ENCODE data around the gene NUDT1. TPM values are rescaled to one million over a fixed set of nuclear protein-coding genes. Genes with fewer than 3 reads are reported as not detected.

Gene NUDT1
- 16.2 and 33.0 TPM in 2 replicates for total RNA-seq
- polyA plus RNA-seq = 33.8 and 37.5 TPM in 2 replicates

- Histone ChIP-seq H3K9me3 (ENCODE audit: low read depth) (no peaks in the 10 kb centered on the region), H3K4me1 (ENCODE audit: low read depth) (peaks cover 4% of the 10 kb centered on the region), H3K27ac (peak within 1 kb of the TSS; percentile 73), H3K27me3 (no peaks in the 10 kb centered on the region), H3K36me3 (peaks cover 12% of the 10 kb centered on the region), H3K4me3 (peak within 1 kb of the TSS; percentile 83)
- DNase-seq (ENCODE audit: low read depth in 1 of 2, low spot score in 1 of 2) = peak; percentile 77 to 95
- TF ChIP-seq, protein P1, sequence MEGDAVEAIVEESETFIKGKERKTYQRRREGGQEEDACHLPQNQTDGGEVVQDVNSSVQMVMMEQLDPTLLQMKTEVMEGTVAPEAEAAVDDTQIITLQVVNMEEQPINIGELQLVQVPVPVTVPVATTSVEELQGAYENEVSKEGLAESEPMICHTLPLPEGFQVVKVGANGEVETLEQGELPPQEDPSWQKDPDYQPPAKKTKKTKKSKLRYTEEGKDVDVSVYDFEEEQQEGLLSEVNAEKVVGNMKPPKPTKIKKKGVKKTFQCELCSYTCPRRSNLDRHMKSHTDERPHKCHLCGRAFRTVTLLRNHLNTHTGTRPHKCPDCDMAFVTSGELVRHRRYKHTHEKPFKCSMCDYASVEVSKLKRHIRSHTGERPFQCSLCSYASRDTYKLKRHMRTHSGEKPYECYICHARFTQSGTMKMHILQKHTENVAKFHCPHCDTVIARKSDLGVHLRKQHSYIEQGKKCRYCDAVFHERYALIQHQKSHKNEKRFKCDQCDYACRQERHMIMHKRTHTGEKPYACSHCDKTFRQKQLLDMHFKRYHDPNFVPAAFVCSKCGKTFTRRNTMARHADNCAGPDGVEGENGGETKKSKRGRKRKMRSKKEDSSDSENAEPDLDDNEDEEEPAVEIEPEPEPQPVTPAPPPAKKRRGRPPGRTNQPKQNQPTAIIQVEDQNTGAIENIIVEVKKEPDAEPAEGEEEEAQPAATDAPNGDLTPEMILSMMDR (IDR thresholded peaks at IDR 0.05; ENCODE audit: low read depth, low read length) = no peak
These were observed at the start of gene NUDT1, which contains the start of gene MRM2 for GRCh38 chr7:2241580-2242540. NUDT1 (plus strand) TSS chr7:2242226; CDS start chr7:2244575, 2,349 bp downstream. MRM2 (minus strand) TSS chr7:2242205; CDS start chr7:2242169, 36 bp downstream.

DNA sequence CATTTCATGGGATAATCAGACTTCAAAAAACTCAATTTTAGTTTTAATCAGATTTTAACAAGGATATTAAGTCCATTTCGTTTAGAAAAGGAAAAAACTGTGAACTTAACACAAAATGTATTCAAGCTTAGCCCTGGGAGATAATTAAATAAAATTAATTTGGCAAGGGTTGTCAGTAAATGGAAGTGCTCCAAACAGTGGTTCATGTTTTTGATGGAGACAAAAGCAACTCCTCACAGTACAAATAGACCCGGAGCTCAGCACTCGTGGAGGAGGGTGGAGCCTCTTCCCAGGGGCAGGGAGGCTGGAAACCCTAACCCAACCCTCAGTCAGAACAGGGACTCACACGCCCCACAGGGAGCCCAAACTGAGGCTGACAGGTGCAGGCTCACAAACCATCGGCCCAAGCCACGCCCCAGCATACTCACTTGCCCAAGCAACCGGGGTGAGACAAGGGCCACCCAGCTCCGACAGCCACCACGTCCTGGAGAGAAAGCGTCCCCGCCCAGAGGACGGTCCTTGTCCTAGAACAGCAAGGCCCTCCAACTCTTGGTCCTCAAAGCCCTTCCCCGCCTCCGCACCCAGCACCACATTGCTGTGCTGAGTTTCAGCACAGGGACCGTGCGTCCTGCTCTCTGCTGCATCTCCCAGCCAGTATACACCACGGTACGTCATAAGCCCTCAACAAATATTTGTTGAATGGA is 49.0 kb upstream of the NUDT1 start:
- Histone ChIP-seq H3K4me3 (no peak overlapping the region), H3K4me1 (ENCODE audit: low read depth) (peaks cover 4% of the 10 kb centered on the region), H3K9me3 (ENCODE audit: low read depth) (no peaks in the 10 kb centered on the region), H3K27me3 (no peaks in the 10 kb centered on the region), H3K36me3 (no peaks in the 10 kb centered on the region), H3K27ac (no peak overlapping the region)
- no peak for DNase-seq (ENCODE audit: low read depth in 1 of 2, low spot score in 1 of 2)
- TF ChIP-seq, protein P1 (IDR thresholded peaks at IDR 0.05; ENCODE audit: low read depth, low read length) = no peak

GRCh38 chr7:2193575-2194305 is 48.3 kb upstream of the NUDT1 start:
- Histone ChIP-seq H3K27me3 (no peaks in the 10 kb centered on the region), H3K4me1 (ENCODE audit: low read depth) (peaks cover 4% of the 10 kb centered on the region), H3K27ac (no peak overlapping the region), H3K36me3 (no peaks in the 10 kb centered on the region), H3K9me3 (ENCODE audit: low read depth) (no peaks in the 10 kb centered on the region), H3K4me3 (no peak overlapping the region)
- TF ChIP-seq, protein P1 (IDR thresholded peaks at IDR 0.05; ENCODE audit: low read depth, low read length) = no peak
- no peak for DNase-seq (ENCODE audit: low read depth in 1 of 2, low spot score in 1 of 2)

DNA sequence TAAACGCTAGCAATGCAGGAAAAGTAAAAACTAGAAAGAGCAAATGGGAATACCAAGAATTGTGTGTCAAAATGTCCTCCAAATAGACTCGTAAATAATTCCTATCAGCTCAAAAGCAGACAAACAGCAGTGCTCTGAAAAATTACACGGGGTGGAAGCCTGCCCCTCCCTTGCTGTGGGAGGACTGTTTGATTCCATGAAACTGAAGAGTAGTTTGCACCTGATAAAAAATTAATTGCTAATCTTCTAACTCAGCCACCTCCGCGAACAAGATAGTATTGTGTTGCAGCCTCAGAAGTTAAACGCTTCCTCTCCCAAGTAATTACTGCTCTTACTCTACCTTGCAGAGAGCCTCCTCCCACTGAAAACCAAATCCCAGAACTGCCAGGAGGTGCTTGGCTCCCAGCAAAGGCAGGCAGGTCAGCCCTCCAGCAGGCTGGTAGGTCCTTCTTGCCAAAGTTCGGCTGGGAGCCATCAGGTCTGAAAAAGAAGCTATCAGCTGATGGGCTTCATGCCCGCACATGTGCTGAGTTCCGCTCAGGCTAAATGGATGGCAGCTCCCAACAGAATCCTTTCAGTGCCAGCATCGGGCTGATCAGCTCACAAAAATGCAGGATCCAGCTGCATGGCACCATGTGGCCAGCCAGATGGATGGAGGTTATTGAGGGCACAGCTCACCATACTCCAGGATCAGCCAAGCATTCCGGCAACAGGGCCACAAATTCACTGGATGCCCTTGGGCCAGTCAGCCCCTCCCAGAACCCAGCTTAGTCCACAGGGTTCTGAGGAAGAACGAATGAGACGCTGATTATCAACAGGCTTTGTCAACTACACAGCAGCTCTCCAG is 46.4 kb upstream of the NUDT1 start:
- TF ChIP-seq, protein P1 (IDR thresholded peaks at IDR 0.05; ENCODE audit: low read depth, low read length) = no peak
- Histone ChIP-seq H3K27ac (no peak overlapping the region), H3K36me3 (no peaks in the 10 kb centered on the region), H3K4me1 (ENCODE audit: low read depth) (peaks cover 4% of the 10 kb centered on the region), H3K27me3 (no peaks in the 10 kb centered on the region), H3K9me3 (ENCODE audit: low read depth) (no peaks in the 10 kb centered on the region), H3K4me3 (no peak overlapping the region)
- DNase-seq (ENCODE audit: low read depth in 1 of 2, low spot score in 1 of 2) = no peak
